IPS-NIHi7 (cell line): ENCODE measurements around the gene CDH23.

Experiments used
- DNase-seq: peaks from one replicate; pipeline ENCODE4 v3.0.0; 2012; ENCODE audit warnings: mixed read lengths; ENCODE audit errors: extremely low spot score

The CDH23 gene

DNA sequence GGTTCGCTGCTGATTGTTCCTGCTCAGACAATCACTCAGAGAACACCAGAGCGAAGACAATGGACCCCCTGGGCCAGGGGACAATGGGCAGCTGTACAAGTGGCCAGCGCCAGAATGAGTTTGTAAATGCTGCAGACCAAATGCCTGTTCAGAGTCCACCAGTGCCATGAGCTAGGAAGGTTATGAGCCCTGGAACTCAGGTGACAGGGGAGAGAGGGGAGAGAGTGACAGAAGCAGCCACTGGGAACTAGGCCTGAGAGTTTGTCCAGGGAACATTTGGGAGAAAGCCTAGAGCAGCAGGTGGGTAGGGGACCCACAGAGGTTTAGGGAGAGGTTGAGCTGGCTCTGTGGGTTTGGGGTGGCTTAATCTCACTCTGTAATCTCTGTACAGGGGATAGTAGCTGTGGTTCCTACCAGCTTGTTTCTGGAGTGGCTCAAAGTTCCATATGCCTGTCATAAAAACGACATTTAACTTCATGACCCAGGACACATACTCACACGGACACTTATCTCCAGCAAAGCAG lies 262.5 kb downstream of the CDH23 start:
- DNase-seq, result no peak

DNA sequence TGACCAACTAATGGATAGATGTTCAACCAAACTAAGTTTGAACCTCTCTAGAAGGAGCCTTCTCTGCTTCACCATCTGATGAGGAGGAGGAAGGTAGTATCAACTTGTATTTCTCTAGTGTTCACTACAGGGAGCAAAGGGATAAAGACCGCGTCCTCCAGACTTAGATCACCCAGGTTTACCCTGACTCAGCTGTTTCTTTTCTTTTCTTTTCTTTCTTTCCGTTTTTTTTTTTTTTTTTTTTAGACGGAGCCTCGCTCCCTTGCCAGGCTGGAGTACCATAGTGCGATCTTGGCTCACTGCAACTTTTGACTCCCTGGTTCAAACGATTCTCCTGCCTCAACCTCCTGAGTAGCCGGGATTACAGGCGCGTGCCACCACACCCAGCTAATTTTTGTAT lies 263.0 kb downstream of the CDH23 start:
- no peak for DNase-seq

DNA sequence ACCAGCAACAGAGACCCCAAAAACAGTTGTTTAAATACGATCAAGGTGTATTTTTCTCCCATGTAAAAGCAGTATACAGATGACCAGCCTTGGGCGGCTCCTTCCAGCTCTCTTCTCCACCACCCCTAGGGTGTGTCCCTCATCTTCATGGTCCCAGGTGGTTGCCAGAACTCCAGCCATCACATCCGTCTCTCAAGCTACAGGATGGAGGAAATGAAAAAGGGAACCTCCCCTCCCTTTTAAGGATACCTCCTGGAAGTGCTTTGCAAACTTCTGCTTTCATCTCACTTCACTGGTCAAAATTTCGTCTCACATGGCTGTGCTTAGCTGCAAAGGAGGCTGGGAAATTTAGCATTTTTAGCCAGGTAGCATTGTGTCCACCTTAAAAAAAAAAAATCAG lies 263.6 kb downstream of the CDH23 start:
- DNase-seq, result no peak

DNA sequence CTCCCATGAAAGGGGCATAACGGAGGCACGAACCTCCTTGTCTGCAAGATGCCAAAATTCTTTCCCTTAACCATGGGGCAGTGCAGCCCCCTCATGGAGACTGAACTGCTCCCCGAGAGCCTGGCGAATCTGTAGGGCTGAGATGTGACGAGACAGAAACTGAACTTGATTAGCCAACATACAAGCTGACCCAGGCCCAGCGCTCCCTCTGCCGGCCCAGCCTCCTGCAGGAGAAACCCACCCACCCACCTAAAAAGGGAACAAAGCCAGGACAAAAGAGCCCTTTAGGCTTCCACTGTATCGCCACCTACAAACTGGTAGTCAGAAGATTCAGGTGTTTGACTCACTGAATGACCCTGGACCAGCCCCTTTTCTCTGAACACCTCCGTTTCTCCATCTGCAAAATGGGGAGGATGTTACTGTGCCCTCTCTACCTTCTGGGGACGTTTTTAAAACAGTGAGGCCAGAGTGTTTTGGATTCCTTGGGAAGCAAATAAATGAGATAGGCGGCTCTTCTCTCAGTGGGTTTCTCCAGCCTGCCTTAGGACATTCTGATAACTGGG lies 264.4 kb downstream of the CDH23 start:
- DNase-seq, result peak; percentile 44

DNA sequence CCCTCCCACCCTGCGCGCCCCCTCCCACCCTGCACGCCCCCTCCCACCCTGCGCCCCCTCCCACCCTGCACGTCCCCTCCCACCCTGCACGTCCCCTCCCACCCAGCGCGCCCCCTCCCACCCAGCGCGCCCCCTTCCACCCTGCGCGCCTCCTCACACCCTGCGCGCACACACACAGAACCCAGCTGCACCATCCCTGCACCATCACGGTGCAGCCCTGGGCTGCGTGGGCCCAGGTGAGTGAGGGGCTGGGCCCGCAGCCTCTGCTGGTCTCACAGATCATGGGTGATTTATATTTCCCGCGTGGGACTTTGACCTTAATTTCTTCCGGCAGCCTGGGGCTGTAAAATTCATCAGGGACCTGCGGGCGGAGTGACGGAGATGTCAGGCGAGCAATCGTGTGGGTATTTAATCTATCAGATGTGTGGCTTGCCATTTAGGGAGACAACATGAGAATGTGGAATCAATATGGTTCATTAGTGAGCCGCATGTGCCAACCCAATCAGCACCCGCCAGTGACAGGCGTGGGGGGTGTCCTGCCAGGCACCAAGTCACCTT lies 265.1 kb downstream of the CDH23 start:
- no peak for DNase-seq

DNA sequence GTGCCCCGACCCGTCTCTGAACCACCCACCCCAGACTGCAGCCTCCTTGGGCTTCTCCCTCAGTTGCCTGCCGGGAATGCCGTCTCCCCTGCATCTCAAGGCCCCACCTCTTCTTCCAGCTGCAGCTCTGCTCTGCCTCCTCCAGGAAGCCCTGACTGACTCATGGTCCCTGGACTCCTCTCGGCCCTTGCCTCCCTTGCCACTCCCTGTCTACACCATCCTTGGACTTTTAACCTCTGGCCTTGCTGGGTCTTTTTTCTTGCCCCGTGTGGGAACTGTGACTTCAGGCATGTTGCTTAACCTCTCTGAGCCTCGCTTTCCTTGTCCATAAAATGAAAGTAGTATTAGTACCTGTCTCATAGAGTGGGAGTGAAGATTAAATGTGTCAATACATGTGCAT lies 266.6 kb downstream of the CDH23 start:
- no peak for DNase-seq

DNA sequence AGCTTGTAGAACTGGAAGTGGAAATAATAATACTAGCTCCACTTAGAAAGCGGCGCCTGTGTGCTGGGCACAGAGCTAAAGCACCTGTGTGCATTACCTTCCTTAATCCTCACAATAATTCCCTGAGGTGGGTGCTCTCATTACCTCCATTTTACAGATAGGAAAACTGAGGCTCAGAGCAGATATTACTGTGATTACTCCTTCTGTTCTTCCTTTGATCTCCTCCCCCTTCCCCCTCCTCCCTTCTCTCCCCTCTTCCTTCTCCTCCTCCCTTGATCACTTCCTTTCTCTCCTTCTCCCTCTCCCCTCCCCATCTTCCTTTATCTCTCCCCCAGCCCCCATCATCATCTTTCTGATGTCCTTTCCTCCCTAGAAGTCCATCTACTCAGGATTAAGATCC lies 267.9 kb downstream of the CDH23 start:
- no peak for DNase-seq

DNA sequence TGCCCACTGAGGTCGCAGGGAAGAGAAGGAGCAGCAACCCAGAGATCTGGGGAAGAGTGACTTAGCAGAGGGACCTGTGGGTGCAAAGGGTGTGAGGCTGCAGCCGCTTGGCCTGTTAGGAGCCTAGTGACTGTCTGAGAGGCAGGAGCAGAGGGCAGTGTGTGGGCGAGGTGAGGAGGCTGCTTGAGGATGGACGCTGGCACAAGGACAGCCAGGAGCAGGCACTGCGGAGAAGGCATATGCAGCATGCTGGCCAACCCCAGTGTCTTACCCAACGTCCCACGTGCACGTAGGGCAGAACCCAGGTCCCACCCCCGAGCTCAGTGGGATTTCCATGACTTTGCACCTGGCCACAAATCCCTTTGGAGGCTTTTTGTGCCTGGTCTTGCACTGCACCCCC lies 268.7 kb downstream of the CDH23 start:
- no peak for DNase-seq

DNA sequence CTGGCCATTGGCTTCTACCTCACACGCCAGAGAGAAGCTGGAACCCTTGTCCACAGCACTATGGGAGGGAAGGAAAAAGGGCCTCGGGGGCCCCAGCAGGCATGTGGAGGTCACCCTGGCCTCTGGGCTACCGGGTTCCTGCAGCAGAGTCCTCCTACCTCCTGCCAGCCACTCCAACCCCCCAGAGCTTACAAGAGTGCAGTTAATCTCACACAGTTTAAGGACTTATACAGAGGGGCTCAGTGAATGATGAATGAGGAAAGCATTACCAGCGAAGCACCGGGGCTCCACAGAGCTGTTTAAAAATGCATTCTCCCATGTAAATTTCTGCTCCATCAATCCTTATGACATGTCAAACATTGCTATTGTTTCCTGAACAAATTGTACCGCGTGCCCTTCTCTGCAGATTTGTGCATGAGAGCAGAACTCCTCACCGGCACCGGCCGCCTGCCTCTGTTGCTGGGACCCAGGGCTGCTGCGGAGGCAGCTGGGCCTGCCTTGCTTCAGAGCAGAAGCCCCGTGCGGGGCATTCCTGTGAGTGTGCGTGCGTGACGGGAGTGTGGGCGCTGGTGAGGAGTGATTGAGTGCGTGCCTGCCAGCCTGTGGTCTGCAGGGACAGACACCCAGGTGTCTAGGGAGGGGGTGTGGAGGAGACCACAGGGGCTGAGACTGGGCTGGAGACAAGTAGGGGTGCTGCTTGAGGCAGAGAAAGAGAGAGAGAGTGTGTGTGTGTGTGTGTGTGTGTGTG lies 270.1 kb downstream of the CDH23 start:
- no peak for DNase-seq

DNA sequence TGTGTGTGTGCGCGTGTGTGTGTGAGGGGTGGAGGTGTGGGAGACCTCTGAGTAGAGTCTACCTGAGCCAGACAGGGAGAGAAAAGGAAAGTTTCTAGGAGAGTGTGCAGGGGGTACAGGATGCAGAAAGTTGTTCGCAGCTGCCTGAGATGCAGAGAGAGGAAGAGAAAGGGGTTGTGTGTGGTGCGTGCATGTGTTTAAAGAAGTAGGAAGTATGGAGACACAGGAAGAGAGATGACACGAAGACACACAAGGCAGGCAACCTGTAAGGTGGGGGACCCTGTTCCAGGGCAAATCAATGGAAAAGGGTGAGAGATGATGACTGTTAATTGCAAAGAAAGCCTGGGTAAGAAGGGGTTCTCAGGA lies 270.6 kb downstream of the CDH23 start:
- DNase-seq, result no peak

DNA sequence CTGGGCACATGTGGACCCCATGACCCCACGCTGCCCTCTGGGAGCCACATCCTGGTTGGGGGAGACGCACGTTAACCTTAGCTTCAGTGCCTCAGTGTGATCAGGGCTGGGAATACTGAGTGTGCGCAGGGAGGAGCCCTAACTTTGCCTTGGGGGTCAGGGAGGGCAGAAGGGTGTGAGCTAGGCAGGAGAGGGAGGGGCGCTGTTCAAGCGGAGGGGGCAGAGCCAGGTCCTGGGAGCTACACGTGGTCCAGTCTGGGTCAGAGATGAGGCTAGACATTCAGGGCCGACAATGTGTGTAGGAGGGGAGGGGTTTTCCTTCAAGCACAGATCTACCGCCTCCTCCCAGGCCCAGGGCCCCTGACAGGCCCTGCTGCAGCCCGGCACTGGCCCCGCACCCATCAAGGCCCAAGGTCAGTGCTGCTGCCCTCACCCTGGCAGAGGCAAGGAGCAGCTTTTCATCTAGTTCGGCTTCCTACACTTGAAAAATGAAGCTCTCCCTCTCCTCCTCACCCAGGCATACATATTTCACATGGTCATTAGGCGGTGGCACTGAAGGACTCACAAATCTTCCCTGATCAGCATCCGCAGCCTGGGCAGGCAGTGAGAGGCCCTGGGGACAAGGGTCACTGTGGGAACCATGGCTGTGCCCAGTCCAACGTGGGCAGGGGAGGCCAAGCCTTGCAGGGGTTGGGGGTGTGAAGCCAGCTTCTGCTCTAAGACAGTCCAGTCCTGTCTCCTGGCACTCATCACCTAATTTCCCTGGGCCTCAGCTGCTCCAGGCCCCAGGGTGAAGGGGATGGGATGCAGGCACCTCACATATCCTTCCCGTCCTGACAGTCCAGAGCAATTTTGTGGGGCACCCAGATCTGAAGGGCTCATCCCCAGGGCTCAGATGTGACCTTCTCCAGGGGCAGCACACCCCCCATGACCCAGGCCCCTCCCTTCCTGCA lies 275.6 kb downstream of the CDH23 start:
- DNase-seq, result no peak

DNA sequence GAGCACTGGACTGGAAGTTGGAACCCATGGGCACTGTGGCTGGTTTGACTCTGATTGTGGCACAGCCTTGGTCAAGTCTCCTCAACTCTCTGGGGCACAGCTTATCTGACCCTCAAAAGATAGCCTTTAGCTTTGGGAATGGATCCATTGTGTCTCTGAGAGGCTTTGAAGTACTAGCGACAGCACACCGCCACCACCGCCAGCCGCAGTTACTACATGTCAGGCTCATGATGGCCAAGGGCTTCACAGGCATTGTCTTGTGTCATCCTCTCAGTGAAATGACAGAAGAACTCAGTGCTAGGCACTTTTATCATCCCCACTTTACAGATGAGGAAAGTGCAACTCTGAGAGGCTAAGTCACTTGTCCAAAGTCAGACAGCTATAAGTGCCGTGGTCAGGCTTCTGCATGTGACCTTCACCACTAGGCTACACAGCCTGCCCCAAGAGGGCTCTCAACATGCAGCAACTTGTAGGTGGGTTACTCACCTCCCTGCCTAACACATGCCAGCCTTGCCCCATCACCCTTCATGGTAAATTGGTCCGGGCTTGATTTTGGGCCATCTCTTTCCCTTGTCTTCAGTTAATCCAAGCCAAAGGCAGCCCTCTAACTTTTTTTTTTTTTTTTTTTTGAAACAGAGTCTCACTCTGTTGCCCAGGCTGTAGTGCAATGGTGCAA lies 278.7 kb downstream of the CDH23 start:
- DNase-seq, result no peak

DNA sequence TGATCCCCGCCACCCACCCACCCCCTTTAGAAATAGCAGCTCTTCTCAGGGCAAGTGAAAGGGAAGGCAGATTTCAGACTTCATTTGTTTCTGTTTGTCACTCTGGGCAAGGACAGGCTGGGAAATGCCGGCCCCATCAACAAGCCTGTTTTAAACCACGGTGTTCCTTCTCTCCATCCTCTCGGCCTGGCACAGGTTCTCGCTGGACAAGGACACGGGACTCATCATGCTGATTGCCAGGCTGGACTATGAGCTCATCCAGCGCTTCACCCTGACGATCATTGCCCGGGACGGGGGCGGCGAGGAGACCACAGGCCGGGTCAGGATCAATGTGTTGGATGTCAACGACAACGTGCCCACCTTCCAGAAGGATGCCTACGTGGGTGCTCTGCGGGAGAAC lies 280.5 kb downstream of the CDH23 start:
- DNase-seq, result no peak

DNA sequence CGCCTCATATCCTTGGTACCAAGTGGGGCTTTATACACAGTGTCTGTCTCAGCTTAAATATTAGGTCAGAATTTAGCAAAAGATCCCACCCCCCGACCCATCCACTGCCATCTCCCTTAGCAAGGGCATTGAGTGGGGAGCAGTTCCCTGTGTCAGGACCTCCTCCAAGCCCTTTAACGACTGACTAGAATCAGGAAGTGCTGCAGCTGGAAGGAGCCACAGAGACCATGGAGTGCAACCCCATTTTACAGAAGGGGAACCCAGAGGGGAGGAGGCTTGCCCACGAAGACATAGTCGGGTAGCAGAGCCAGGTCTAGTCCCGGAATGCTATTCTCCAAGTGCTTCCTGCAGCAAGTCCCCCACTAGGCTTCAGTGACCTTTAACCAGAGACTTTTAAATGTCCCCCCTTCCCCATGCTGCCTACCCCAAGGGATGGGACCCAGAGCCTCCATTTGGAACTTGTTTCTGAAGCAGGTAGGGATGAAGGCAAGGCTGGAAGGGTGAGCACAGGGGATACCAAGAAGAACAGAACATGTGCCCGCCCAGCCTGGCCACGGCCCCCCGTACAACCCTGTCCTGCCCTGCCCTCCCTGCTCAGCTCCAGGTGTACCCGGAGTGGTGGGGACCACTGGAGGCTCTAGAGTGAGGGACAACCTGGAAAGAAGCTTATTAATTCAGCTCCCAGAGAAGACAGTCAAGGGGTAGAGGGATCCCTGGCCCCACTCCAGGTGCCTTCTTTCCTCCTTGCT lies 281.5 kb downstream of the CDH23 start:
- DNase-seq, result no peak

DNA sequence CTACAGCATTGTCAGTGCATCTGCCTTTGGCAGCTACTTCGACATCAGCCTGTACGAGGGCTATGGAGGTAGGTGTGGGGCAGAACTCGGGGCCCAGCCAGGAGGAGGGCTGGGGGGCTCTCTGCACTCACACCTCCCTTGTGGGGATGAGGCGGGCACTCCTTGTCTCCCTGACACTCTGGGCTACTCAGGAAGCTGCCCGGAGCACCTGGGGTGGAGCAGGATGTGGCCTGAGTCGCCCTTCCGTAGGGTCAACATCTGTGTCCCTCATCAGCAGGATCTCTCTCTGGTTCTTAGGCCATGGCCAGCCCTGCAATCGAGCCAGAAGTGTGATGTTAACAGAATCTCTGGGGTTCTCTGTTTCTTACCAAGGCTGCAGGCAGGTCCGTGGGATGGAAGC lies 282.7 kb downstream of the CDH23 start:
- DNase-seq, result no peak

DNA sequence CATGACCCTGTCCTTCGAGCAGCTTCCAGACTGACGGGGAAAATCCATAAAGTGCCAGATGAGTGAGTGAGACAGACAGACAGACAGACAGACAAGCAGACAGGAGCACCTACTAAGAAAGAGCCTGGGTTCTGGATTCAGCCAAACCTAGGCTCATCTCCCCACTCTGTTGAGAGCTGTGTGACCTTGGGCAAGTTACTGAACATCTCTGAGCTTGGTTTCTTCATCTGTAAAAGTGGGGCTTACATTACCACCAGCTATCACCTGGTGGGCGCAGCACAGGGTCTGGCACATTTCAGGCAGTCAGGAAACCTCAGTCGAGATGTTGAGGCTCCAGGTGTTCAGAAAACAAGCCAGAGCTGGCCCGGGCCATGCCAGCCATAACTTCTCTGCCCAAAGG lies 285.3 kb downstream of the CDH23 start:
- DNase-seq, result no peak

DNA sequence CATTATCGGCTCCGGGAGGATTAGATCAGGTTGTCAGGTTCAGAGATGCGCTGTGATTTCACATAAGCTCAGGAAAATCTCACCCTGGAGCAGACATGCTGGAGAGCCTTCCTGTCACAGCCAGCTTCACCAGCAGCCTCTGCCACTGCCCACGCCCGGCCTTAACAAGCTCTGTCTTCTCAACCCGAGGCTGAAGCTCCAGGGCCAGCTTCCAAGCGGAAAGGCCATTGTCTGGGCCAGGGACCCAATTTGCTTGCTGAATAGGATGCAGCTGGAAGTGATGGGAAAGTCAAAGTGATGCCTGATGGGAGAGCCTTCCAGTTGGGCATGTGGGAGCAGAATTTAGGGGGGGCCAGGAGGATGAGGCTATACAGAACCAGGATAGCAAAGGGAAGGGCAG lies 286.6 kb downstream of the CDH23 start:
- no peak for DNase-seq

DNA sequence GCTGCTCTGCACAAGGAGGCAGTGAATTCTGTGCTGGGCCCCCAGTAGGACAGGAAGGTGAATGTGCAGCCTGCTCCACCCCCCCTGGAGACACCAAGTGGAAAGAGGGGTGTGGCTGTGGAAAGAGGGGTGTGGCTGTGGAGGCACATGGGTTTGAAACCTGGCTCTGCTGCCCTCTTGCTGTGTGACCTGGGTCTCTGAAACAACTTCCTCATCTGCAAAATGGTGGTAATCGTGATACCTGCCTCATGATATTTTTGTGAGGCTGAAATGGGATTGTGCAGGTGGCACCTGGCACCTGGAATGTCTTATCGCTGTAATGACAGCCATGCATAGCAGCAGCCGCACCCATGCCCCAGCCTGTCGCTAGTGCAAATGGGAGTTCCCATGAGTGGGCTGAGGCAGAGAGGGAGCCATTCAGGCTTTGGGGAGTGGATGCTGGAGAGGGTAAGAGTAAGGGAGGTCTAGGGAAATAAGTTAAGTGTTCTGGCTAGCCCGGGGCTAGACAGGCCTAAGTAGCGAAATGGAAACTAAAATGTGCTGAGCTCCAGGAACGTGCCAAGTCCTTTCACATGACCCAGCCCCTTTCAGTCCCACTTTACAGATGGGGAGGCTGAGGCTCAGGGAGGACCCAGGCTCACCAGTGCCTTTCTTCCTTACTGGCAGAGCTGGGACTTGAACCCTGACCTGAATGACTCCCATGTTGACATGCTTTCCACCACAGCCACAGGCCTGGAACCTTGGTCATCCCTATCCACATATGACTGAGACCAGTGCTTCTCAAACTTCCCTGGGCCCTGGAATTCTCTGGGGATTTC lies 287.8 kb downstream of the CDH23 start:
- DNase-seq, result no peak

DNA sequence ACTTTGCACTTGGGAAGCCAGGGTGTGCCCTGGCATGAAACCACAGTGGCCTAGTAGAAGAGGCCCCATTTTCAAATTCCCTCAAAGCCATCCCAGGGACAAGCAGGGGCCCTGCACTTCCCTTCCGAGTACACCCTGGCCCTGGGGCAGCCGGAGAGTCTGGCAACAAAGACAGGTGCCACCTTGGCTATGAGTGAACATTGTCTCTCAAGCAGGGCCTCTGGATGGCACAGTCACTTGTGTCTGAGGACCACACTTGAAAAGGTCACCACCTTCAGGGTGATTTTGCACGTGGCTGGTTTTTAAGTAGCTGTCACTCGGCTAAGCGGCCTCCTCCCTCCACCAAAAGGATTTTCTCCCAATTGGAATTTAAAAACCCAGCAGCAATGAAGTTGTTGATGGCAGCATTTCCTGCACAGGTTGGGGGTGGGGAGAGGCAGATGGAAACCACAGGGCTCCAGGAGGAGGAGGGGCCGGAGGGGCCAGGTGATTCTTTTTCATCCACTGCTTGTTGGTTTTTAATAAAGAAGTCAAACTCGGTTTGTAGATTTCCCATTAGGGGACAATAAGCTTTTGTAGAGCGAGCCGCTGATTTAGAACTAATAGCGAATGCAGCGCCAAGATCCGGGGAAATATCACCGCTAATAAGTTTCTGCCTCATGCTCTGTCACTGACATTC lies 289.0 kb downstream of the CDH23 start:
- no peak for DNase-seq

DNA sequence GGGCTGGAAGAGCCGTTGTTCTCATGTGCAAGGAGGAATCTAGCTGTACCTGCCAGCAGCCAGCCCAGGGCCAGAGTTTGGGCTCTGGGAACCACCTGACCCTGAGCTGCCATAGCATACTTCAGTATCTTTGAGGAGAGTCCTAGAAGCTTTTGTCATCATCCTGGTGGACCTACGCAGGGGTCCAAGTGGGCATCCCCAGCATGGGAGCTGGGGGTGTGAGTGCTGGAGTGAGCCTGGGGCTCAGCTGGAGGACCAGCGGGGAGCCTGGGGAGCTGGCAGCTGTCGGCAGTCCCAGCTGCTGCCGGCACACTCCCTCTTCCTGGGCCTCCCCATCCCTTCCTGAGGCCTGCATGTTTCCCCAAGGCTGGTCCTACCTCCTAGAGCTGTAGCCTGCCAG lies 290.4 kb downstream of the CDH23 start:
- no peak for DNase-seq
